ENCODE data around the gene PLXNA3.

- TF ChIP-seq POLR2A (IDR thresholded peaks at IDR 0.05) = no peak
- TF ChIP-seq CTCF (IDR thresholded peaks at IDR 0.05) = peak in 2 of 5 experiments; percentile 9 to 26
- no peak for TF ChIP-seq EP300 (IDR thresholded peaks at IDR 0.05)
Observed at GRCh38 chrX:154460326-154460725, 2.2 kb downstream of the PLXNA3 start.
